Activated T-helper 1 cell treated with anti-CD3 and anti-CD28 coated beads, Interleukin-12 subunit alpha, Interleukin-12 subunit beta, Interleukin-2, Interleukin-4 antibody, amounts not matched to agents 30 ng/mL and 10 ng/mL and 1 ng/mL, durations not matched to agents 14 hours and 24 hours and 36 hours (primary cell): ENCODE measurements around the gene COL6A2. TPM values are rescaled to one million over a fixed set of nuclear protein-coding genes. Genes with fewer than 3 reads are reported as not detected.
"Not testable (repeated sequence)": the region's sequence is repeated elsewhere in the genome, so short reads cannot be mapped to it uniquely, and the experiment has no call there.

Source experiments
- DNase-seq: peaks from one replicate; pipeline ENCODE4 v3.0.0; 2021; ENCODE audit warnings: low spot score
- H3K27ac Mint-ChIP-seq: one replicate; pipeline ENCODE4 v1.8.0; 2021; ENCODE audit warnings: mild to moderate bottlenecking, mixed read lengths
- H3K27me3 Mint-ChIP-seq: one replicate; pipeline ENCODE4 v1.8.0; 2022; ENCODE audit warnings: mild to moderate bottlenecking, moderate library complexity, mixed read lengths; ENCODE audit not compliant: insufficient read depth
- H3K36me3 Mint-ChIP-seq: one replicate; pipeline ENCODE4 v1.8.0; 2021; ENCODE audit warnings: low read depth, mixed read lengths
- H3K4me1 Mint-ChIP-seq: one replicate; pipeline ENCODE4 v1.8.0; 2021; ENCODE audit warnings: low read depth, mixed read lengths
- H3K4me3 Mint-ChIP-seq: one replicate; pipeline ENCODE4 v1.8.0; 2021; ENCODE audit warnings: mild to moderate bottlenecking, moderate library complexity, mixed read lengths
- H3K9me3 Mint-ChIP-seq: one replicate; pipeline ENCODE4 v1.8.0; 2021; ENCODE audit warnings: mixed read lengths
- intact Hi-C: fragments of 100-400 bp; cut with micrococcal nuclease; formaldehyde crosslinking; loops from one replicate; pipeline ENCODE4 v1.15.1; 2024
- total RNA-seq: library from RNA; stranded (reverse); gene quantifications from 2 replicates; pipeline ENCODE4 v1.2.3, GENCODE V29; 2022

The COL6A2 gene
- total RNA-seq, 1 donor from 2014 or later: 1.4 TPM

- Mint-ChIP-seq H3K27me3 (peaks cover 10% of the 10 kb centered on the region), H3K9me3 (peaks cover 28% of the 10 kb centered on the region), H3K4me3 (no peak overlapping the region), H3K4me1 (peaks cover 21% of the 10 kb centered on the region), H3K36me3 (no peaks in the 10 kb centered on the region), H3K27ac (no peak overlapping the region)
- intact Hi-C loops: no loop called here
- no peak for DNase-seq
Observed at GRCh38 chr21:46063734-46064680, 33.9 kb upstream of the COL6A2 start.

- H3K9me3 Mint-ChIP-seq: peaks cover 30% of the 10 kb centered on the region
- no peaks in the 10 kb centered on the region for H3K36me3 Mint-ChIP-seq
- no peak overlapping the region for H3K27ac Mint-ChIP-seq
- intact Hi-C loops: no loop called here
- DNase-seq: no peak
- H3K4me3 Mint-ChIP-seq: no peak overlapping the region
- H3K4me1 Mint-ChIP-seq: peaks cover 21% of the 10 kb centered on the region
- H3K27me3 Mint-ChIP-seq: peaks cover 10% of the 10 kb centered on the region
Observed at GRCh38 chr21:46064870-46065214, 33.1 kb upstream of the COL6A2 start.

- Mint-ChIP-seq H3K27ac (no peak overlapping the region), H3K4me3 (no peak overlapping the region), H3K27me3 (peaks cover 10% of the 10 kb centered on the region), H3K4me1 (peaks cover 20% of the 10 kb centered on the region), H3K36me3 (no peaks in the 10 kb centered on the region), H3K9me3 (peaks cover 30% of the 10 kb centered on the region)
- intact Hi-C loops: no loop called here
- DNase-seq: no peak
Observed at GRCh38 chr21:46065215-46065913, 32.5 kb upstream of the COL6A2 start.

- H3K4me3 Mint-ChIP-seq: no peak overlapping the region
- peaks cover 30% of the 10 kb centered on the region for H3K9me3 Mint-ChIP-seq
Observed at GRCh38 chr21:46065914-46066551, 31.9 kb upstream of the COL6A2 start.

GRCh38 chr21:46066591-46067331 is 31.2 kb upstream of the COL6A2 start:
- peaks cover 10% of the 10 kb centered on the region for H3K27me3 Mint-ChIP-seq
- DNase-seq: no peak
- H3K4me3 Mint-ChIP-seq: no peak overlapping the region
- intact Hi-C loops: no loop called here
- no peaks in the 10 kb centered on the region for H3K36me3 Mint-ChIP-seq
- peaks cover 11% of the 10 kb centered on the region for H3K4me1 Mint-ChIP-seq
- no peak overlapping the region for H3K27ac Mint-ChIP-seq
- peaks cover 24% of the 10 kb centered on the region for H3K9me3 Mint-ChIP-seq

More at GRCh38 chr21:46065914-46066551, 31.9 kb upstream of the COL6A2 start:
- Mint-ChIP-seq H3K27ac (no peak overlapping the region), H3K4me1 (peaks cover 14% of the 10 kb centered on the region), H3K36me3 (no peaks in the 10 kb centered on the region), H3K27me3 (peaks cover 10% of the 10 kb centered on the region)
- DNase-seq: no peak
- intact Hi-C loops: no loop called here

GRCh38 chr21:46067505-46068201 is 30.3 kb upstream of the COL6A2 start:
- H3K4me3 Mint-ChIP-seq: no peak overlapping the region
- no peaks in the 10 kb centered on the region for H3K36me3 Mint-ChIP-seq
- H3K9me3 Mint-ChIP-seq: peaks cover 15% of the 10 kb centered on the region
- DNase-seq: no peak
- peaks cover 8% of the 10 kb centered on the region for H3K27me3 Mint-ChIP-seq
- H3K27ac Mint-ChIP-seq: no peak overlapping the region
- peaks cover 7% of the 10 kb centered on the region for H3K4me1 Mint-ChIP-seq
- intact Hi-C loops: no loop called here

- Mint-ChIP-seq H3K4me1 (peaks cover 7% of the 10 kb centered on the region), H3K27me3 (peaks cover 8% of the 10 kb centered on the region), H3K9me3 (peaks cover 15% of the 10 kb centered on the region), H3K36me3 (no peaks in the 10 kb centered on the region), H3K27ac (no peak overlapping the region), H3K4me3 (no peak overlapping the region)
- no peak for DNase-seq
- intact Hi-C loops: no loop called here
Observed at GRCh38 chr21:46068516-46069079, 29.3 kb upstream of the COL6A2 start.

- peaks cover 8% of the 10 kb centered on the region for H3K27me3 Mint-ChIP-seq
- intact Hi-C loops: no loop called here
Observed at GRCh38 chr21:46069166-46069565, 28.7 kb upstream of the COL6A2 start.

GRCh38 chr21:46069719-46070279 is 28.1 kb upstream of the COL6A2 start:
- Mint-ChIP-seq H3K27me3 (peaks cover 5% of the 10 kb centered on the region), H3K36me3 (no peaks in the 10 kb centered on the region), H3K4me1 (peaks cover 7% of the 10 kb centered on the region), H3K4me3 (no peak overlapping the region), H3K9me3 (peaks cover 15% of the 10 kb centered on the region), H3K27ac (no peak overlapping the region)
- DNase-seq: no peak
- intact Hi-C loops: no loop called here

More at GRCh38 chr21:46069166-46069565, 28.7 kb upstream of the COL6A2 start:
- no peaks in the 10 kb centered on the region for H3K36me3 Mint-ChIP-seq
- no peak overlapping the region for H3K27ac Mint-ChIP-seq
- H3K9me3 Mint-ChIP-seq: peaks cover 15% of the 10 kb centered on the region
- H3K4me1 Mint-ChIP-seq: peaks cover 7% of the 10 kb centered on the region
- no peak overlapping the region for H3K4me3 Mint-ChIP-seq
- DNase-seq: no peak

GRCh38 chr21:46071082-46071481 is 26.8 kb upstream of the COL6A2 start:
- Mint-ChIP-seq H3K27ac (no peak overlapping the region), H3K4me1 (peaks cover under 1% of the 10 kb centered on the region), H3K27me3 (peaks cover 3% of the 10 kb centered on the region), H3K9me3 (peaks cover 15% of the 10 kb centered on the region), H3K4me3 (no peak overlapping the region), H3K36me3 (no peaks in the 10 kb centered on the region)
- no peak for DNase-seq
- intact Hi-C loops: no loop called here

- H3K27me3 Mint-ChIP-seq, intact Hi-C loops, H3K9me3 Mint-ChIP-seq, H3K4me1 Mint-ChIP-seq, H3K27ac Mint-ChIP-seq, H3K4me3 Mint-ChIP-seq, H3K36me3 Mint-ChIP-seq, DNase-seq: not testable (repeated sequence)
Observed at GRCh38 chr21:46076724-46077123, 21.2 kb upstream of the COL6A2 start.
